H1 (cell line): ENCODE results near the gene SOCS7. TPM values are rescaled to one million over a fixed set of nuclear protein-coding genes. Genes with fewer than 3 reads are reported as not detected.

Experiments used
- CTCF ChIA-PET: fragments of 300-600 bp; sonication (Branson Sonifier 250); formaldehyde crosslinking; loops from one replicate; lab custom pipeline; 2021; ENCODE audit not compliant: partially characterized antibody; lab: Charles Lee
- POLR2A ChIA-PET: fragments of 300-600 bp; sonication (Branson Sonifier 250); formaldehyde crosslinking; loops from one replicate; lab custom pipeline; 2021; ENCODE audit warnings: inconsistent platforms; ENCODE audit not compliant: partially characterized antibody; lab: Charles Lee
- DNase-seq, 2 experiments: peaks; one replicate each; pipeline versions ENCODE4 v3.0.0 to v3.0.0-alpha.2; 2010 to 2022; ENCODE audit warnings: low spot score in 2 of 2, low read depth in 1 of 2, mixed read lengths in 1 of 2
- FAIRE-seq: peaks from 2 replicates; lab custom pipeline; 2011; peaks lifted over from hg19 to GRCh38; lab: Jason Lieb, UNC
- H2AFZ ChIP-seq: 2 replicates; pipeline ENCODE4 v1.8.1; 2012; ENCODE audit warnings: low read length, inconsistent platforms
- H2AK5ac ChIP-seq: 2 replicates; pipeline ENCODE4 v1.6.1; 2013; ENCODE audit warnings: low read depth, low read length
- H2BK120ac ChIP-seq: replicated peaks from 2 replicates; pipeline ENCODE3; 2013; ENCODE audit warnings: low read depth, low read length, inconsistent platforms
- H2BK12ac ChIP-seq: 2 replicates; pipeline ENCODE4 v1.6.1; 2013; ENCODE audit warnings: low read depth, low read length
- H2BK15ac ChIP-seq: 2 replicates; pipeline ENCODE4 v1.6.1; 2013; ENCODE audit warnings: low read length
- H2BK20ac ChIP-seq: 2 replicates; pipeline ENCODE4 v1.6.1; 2013; ENCODE audit warnings: low read length
- H2BK5ac ChIP-seq: 2 replicates; pipeline ENCODE4 v1.6.1; 2013; ENCODE audit warnings: low read depth, low read length
- H3K14ac ChIP-seq: 2 replicates; pipeline ENCODE4 v1.6.1; 2013; ENCODE audit warnings: inconsistent platforms; ENCODE audit not compliant: insufficient read length
- H3K18ac ChIP-seq: 2 replicates; pipeline ENCODE4 v1.6.1; 2013; ENCODE audit warnings: low read length; ENCODE audit errors: extremely low read depth
- H3K23ac ChIP-seq: 2 replicates; pipeline ENCODE4 v1.6.1; 2013; ENCODE audit warnings: inconsistent platforms; ENCODE audit not compliant: insufficient read length
- H3K23me2 ChIP-seq: 2 replicates; pipeline ENCODE4 v1.6.1; 2013; ENCODE audit warnings: low read depth, low read length
- H3K27ac ChIP-seq: 2 replicates; pipeline ENCODE4 v1.6.1; 2011; ENCODE audit warnings: low read depth, low read length, inconsistent platforms
- H3K27me3 ChIP-seq, 4 experiments: replicated peaks in 1 of 4; 1 replicate in 1 of 4; 2 replicates in 3 of 4; pipeline versions ENCODE4 v1.6.1 to v1.8.1; 2011 to 2013; ENCODE audit warnings: low read length in 3 of 4, mild to moderate bottlenecking in 3 of 4, inconsistent platforms in 2 of 4, mixed read lengths in 2 of 4, moderate library complexity in 1 of 4; ENCODE audit not compliant: control insufficient read depth in 3 of 4, insufficient read depth in 3 of 4; ENCODE audit errors: extremely low read depth in 1 of 4
- H3K36me3 ChIP-seq, 4 experiments: 2 replicates each; pipeline versions ENCODE4 v1.6.1 to v1.8.1; 2011 to 2013; ENCODE audit warnings: mild to moderate bottlenecking in 4 of 4, low read length in 3 of 4, moderate library complexity in 2 of 4, control low read depth in 1 of 4, inconsistent platforms in 1 of 4; ENCODE audit not compliant: insufficient read depth in 4 of 4, control insufficient read depth in 2 of 4
- H3K4ac ChIP-seq: replicated peaks from 2 replicates; pipeline ENCODE3; 2013; ENCODE audit warnings: low read length, low read depth, mixed read lengths, inconsistent platforms; ENCODE audit not compliant: insufficient read length
- H3K4me1 ChIP-seq, 4 experiments: replicated peaks in 1 of 4; 1 replicate in 1 of 4; 2 replicates in 3 of 4; pipeline versions ENCODE4 v1.6.1 to v1.8.1; 2011 to 2013; ENCODE audit warnings: low read length in 3 of 4, inconsistent platforms in 2 of 4, mixed read lengths in 1 of 4; ENCODE audit not compliant: insufficient read depth in 4 of 4, control insufficient read depth in 3 of 4
- H3K4me2 ChIP-seq, 2 experiments: 2 replicates each; pipeline versions ENCODE4 v1.6.1 to v1.8.1; 2011 to 2013; ENCODE audit warnings: low read depth in 2 of 2, low read length in 2 of 2, control low read depth in 1 of 2, inconsistent platforms in 1 of 2, mild to moderate bottlenecking in 1 of 2; ENCODE audit not compliant: insufficient read depth in 1 of 2
- H3K4me3 ChIP-seq, 4 experiments: fragments of 200-600, 300-600 bp in 1 of 4; sonication (generic), shearing (Covaris generic), sonication (Bioruptor Twin) in 1 of 4; 2 replicates each; pipeline versions ENCODE4 v1.5.1 to v1.8.1; 2011 to 2016; ENCODE audit warnings: low read length in 4 of 4, low read depth in 3 of 4, control low read depth in 2 of 4, inconsistent platforms in 2 of 4, mild to moderate bottlenecking in 2 of 4, mixed read lengths in 1 of 4, moderate library complexity in 1 of 4; ENCODE audit not compliant: insufficient read depth in 2 of 4; ENCODE audit errors: extremely low read depth in 1 of 4
- H3K56ac ChIP-seq: replicated peaks from 2 replicates; pipeline ENCODE3; 2013; ENCODE audit warnings: low read depth, mild to moderate bottlenecking, mixed read lengths, low read length, inconsistent platforms; ENCODE audit not compliant: insufficient read length
- H3K79me1 ChIP-seq: 2 replicates; pipeline ENCODE4 v1.6.1; 2013; ENCODE audit warnings: low read depth, low read length, control low read depth
- H3K79me2 ChIP-seq, 2 experiments: 2 replicates each; pipeline versions ENCODE4 v1.6.1 to v1.8.1; 2012 to 2013; ENCODE audit warnings: low read length in 2 of 2, mild to moderate bottlenecking in 2 of 2, inconsistent platforms in 1 of 2; ENCODE audit not compliant: insufficient read depth in 2 of 2, control insufficient read depth in 1 of 2
- H3K9ac ChIP-seq, 4 experiments: replicated peaks in 1 of 4; 1 replicate in 1 of 4; 2 replicates in 3 of 4; pipeline versions ENCODE4 v1.6.1 to v1.8.1; 2011 to 2013; ENCODE audit warnings: low read depth in 3 of 4, low read length in 3 of 4, control low read depth in 2 of 4, mild to moderate bottlenecking in 2 of 4, moderate library complexity in 2 of 4, inconsistent platforms in 1 of 4; ENCODE audit errors: extremely low read depth in 1 of 4
- H3K9me3 ChIP-seq, 2 experiments: 2 replicates each; pipeline versions ENCODE4 v1.6.1 to v1.8.1; 2012 to 2013; ENCODE audit warnings: mild to moderate bottlenecking in 2 of 2, moderate library complexity in 2 of 2, control low read depth in 1 of 2, inconsistent platforms in 1 of 2, low read depth in 1 of 2, low read length in 1 of 2, mixed read lengths in 1 of 2; ENCODE audit not compliant: insufficient read depth in 2 of 2
- H4K20me1 ChIP-seq, 2 experiments: replicated peaks in 1 of 2; 2 replicates each; pipeline versions ENCODE3 to v1.8.1; 2011 to 2013; ENCODE audit warnings: inconsistent platforms in 2 of 2, low read length in 2 of 2, mild to moderate bottlenecking in 1 of 2; ENCODE audit not compliant: insufficient read depth in 2 of 2, control insufficient read depth in 1 of 2
- H4K5ac ChIP-seq: 2 replicates; pipeline ENCODE4 v1.6.1; 2013; ENCODE audit warnings: low read length, low read depth, mixed read lengths, inconsistent platforms; ENCODE audit not compliant: insufficient read length
- H4K8ac ChIP-seq: 2 replicates; pipeline ENCODE4 v1.8.0; 2013; ENCODE audit warnings: mild to moderate bottlenecking, moderate library complexity, low read length, inconsistent platforms; ENCODE audit not compliant: insufficient read depth; ENCODE audit errors: extremely low read depth
- H4K91ac ChIP-seq: replicated peaks from 2 replicates; pipeline ENCODE3; 2013; ENCODE audit warnings: low read length, mixed read lengths, inconsistent platforms; ENCODE audit not compliant: insufficient read length
- ASH2L ChIP-seq: fragments of 200-600, 300-600 bp; sonication (generic); IDR thresholded peaks from one replicate; pipeline ENCODE4 v1.7.1; 2017; ENCODE audit warnings: low read length
- CEBPB ChIP-seq: IDR thresholded peaks from 2 replicates; pipeline ENCODE4 v1.6.1; 2012; ENCODE audit warnings: low read depth, low read length
- WGBS, 2 experiments: shearing (Covaris generic) in 1 of 2; methylation state at CpG; one replicate each; pipeline versions ENCODE4 v1.1.6 to v1.1.7; 2013 to 2015; ENCODE audit warnings: low lambda C conversion rate in 2 of 2, mixed read lengths in 2 of 2, inconsistent platforms in 1 of 2, low coverage in 1 of 2, missing lambda C conversion rate in 1 of 2; ENCODE audit not compliant: insufficient replicate concordance in 2 of 2, insufficient coverage in 1 of 2, insufficient read length in 1 of 2; ENCODE audit errors: extremely low coverage in 1 of 2, missing lambda C conversion rate in 1 of 2; 5-methylcytosine and 5-hydroxymethylcytosine counted together
- polyA plus RNA-seq, 7 experiments: library from polyadenylated mRNA; depleted of rRNA in 3 of 7; stranded (reverse) in 5 of 7; unstranded in 2 of 7; fragments of >200 nt in 5 of 7; fragments of 200-250 nt in 2 of 7; gene quantifications; 1 replicate in 5 of 7; 2 replicates in 1 of 7; 4 replicates in 1 of 7; pipeline versions ENCODE4 v1.2.1 to v1.2.3, GENCODE V29; 2011 to 2013; ENCODE audit warnings: missing spikeins in 2 of 7, mixed read lengths in 2 of 7
- total RNA-seq: library from RNA; stranded (reverse); fragmentation: NEBNext Ultra II Directional; extraction: Animal tissue kit (Norgen Biotek cat#: 25700); gene quantifications from 2 replicates; pipeline ENCODE4 v1.2.1, GENCODE V29; 2021

The SOCS7 gene
- total and polyA plus RNA-seq, 2 of the 8 experiments (the other 6 are each of a cell fraction or from before 2014, with no cell fraction given): 13.5 to 26.9 TPM

DNA sequence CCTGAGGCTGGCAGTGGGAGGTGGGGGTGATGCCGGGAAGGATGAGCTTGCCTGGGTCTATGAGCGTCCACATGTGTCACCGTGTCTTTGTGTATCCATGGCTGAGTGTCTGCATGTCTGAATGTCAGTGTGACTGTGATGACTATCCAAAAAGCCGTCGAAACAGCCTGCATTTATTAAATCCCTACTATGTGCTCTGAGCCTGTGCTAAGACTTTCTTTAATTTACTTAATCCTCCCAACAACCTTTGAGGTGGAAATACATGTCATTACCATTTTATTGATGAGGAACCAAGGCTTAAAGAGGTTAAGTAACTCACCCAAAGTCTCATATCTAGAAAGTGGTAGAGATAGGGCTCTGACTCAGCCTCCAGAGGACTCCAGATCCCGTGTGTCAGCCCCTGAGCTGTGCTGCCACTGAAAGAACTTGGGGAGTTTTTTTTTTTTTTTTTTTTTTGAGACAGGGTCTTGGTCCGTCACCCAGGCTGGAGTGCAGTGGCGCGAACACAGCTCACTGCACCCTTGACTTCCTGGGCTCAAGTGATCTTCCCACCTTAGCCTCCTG is 96.6 kb downstream of the SOCS7 start:
- H4K20me1 ChIP-seq: no peaks in the 10 kb centered on the region
- POLR2A ChIA-PET: interaction anchor here (0.6 to 6.9 kb wide), 4 partner anchors 10 to 156 kb away, joined by 3 to 107 read pairs (median 4); partner anchors contain the start of gene ARHGAP23

More for the DNA sequence above, 96.6 kb downstream of the SOCS7 start:
- no peak overlapping the region for H3K56ac ChIP-seq
- FAIRE-seq: no peak
- TF ChIP-seq CEBPB (no peak), ASH2L (no peak)
- TF ChIP-seq, all 59 proteins: peak for 0
- peak overlapping the region; percentile 40; the same call in 1 of the 2 replicates for H2BK20ac ChIP-seq
- no peak overlapping the region for H3K4me3 ChIP-seq
- no peaks in the 10 kb centered on the region for H3K9me3 ChIP-seq
- H2BK12ac ChIP-seq: peak overlapping the region; percentile 11; the same call in 1 of the 2 replicates
- peaks cover 14% of the 10 kb centered on the region for H3K79me1 ChIP-seq
- no peak overlapping the region for H3K23ac ChIP-seq
- no peak overlapping the region for H3K4me2 ChIP-seq
- no peaks in the 10 kb centered on the region; a peak in 2 of 8 replicates for H3K36me3 ChIP-seq
- H2BK15ac ChIP-seq: no peak overlapping the region; the same call in 1 of the 2 replicates
- no peak overlapping the region for H4K5ac ChIP-seq
- peak overlapping the region; percentile 7 for H3K4ac ChIP-seq
- no peaks in the 10 kb centered on the region for H3K27me3 ChIP-seq
- no peak overlapping the region for H3K27ac ChIP-seq
- H3K18ac ChIP-seq: peak overlapping the region; percentile 33; the same call in 1 of the 2 replicates
- no peak overlapping the region for H4K91ac ChIP-seq
- peaks cover 22 to 51% (median 43%) of the 10 kb centered on the region in 4 experiments for H3K4me1 ChIP-seq
- no peak overlapping the region for H2BK120ac ChIP-seq
- H4K8ac ChIP-seq: no peak overlapping the region
- CTCF ChIA-PET: interaction anchor here (1.3 to 10.5 kb wide), 3 partner anchors 11 to 27 kb away, joined by 3 to 167 read pairs (median 3); partner anchors contain the start of gene ARHGAP23
- H2BK5ac ChIP-seq: no peak overlapping the region
- H2AK5ac ChIP-seq: no peak overlapping the region
- no peak overlapping the region for H2AFZ ChIP-seq
- H3K23me2 ChIP-seq: peaks cover 10% of the 10 kb centered on the region
- DNase-seq: no peak
- H3K14ac ChIP-seq: no peak overlapping the region
- H3K79me2 ChIP-seq: peaks cover 3 to 60% of the 10 kb centered on the region in 2 experiments
- H3K9ac ChIP-seq: no peak overlapping the region
- 86% methylated on average over 6 of the region's 9 CpGs; no CpG with 5 or more reads in 1 of the 2 experiments for WGBS, 2 experiments
